Pancreas (tissue), 10 donors: ENCODE results near the gene RADIL. TPM values are rescaled to one million over a fixed set of nuclear protein-coding genes. Genes with fewer than 3 reads are reported as not detected.

Experiments
- ATAC-seq, 4 donors: fragments of 200-7000 bp; cut with Tn5 transposase; one replicate each; pipeline versions ENCODE4 v1.8.0 to v1.9.1; 2020; ENCODE audit warnings: mild to moderate bottlenecking in 4 of 4, moderate library complexity in 4 of 4
- DNase-seq, 6 donors: peaks; one replicate each; pipeline ENCODE4 v3.0.0-alpha.2; 2020
- FAIRE-seq: peaks from 2 replicates; lab custom pipeline; 2012; peaks lifted over from hg19 to GRCh38; lab: Jason Lieb, UNC
- H3K27ac ChIP-seq, 4 donors: fragments of 200-600 bp; sonication (generic); 1 replicate in 3 of 4; 2 replicates in 1 of 4; pipeline versions ENCODE4 v1.5.0 to v1.8.0; 2020
- H3K27me3 ChIP-seq, 4 donors: fragments of 200-600 bp; one replicate each; pipeline ENCODE4 v1.8.0; 2021
- H3K36me3 ChIP-seq, 3 donors: fragments of 200-600 bp; sonication (generic) in 1 of 3; one replicate each; pipeline versions ENCODE4 v1.5.0 to v1.8.0; 2020 to 2021
- H3K4me1 ChIP-seq, 3 donors: fragments of 200-600 bp; one replicate each; pipeline ENCODE4 v1.8.0; 2021
- H3K4me3 ChIP-seq, 4 donors: fragments of 200-600 bp; sonication (generic) in 2 of 4; one replicate each; pipeline versions ENCODE4 v1.5.0 to v1.8.0; 2020 to 2021
- H3K9me3 ChIP-seq, 4 donors: fragments of 200-600 bp; one replicate each; pipeline ENCODE4 v1.8.0; 2021
- WGBS, 2 donors: extraction: QIAGEN DNeasy Blood & Tissue Kit; methylation state at CpG; one replicate each; pipeline ENCODE4 v1.1.7; 2013; 5-methylcytosine and 5-hydroxymethylcytosine counted together
- intact Hi-C, 3 donors: fragments of 100-400 bp; cut with DNase I; formaldehyde crosslinking; loops; one replicate each; pipeline versions ENCODE4 v1.11.1 to v1.14.2; 2022
- polyA plus RNA-seq, 2 donors: library from polyadenylated mRNA; stranded (reverse); fragments of 200-250 nt; gene quantifications; one replicate each; pipeline ENCODE4 v1.2.3, GENCODE V29; 2013
- total RNA-seq, 6 donors: library from RNA; stranded (reverse); fragmentation: NEBNext Ultra II Directional in 4 of 6; extraction: Animal tissue kit (Norgen Biotek cat#: 25700) in 4 of 6; gene quantifications; one replicate each; pipeline versions ENCODE4 v1.2.1 to v1.2.4, GENCODE V29; 2021 to 2023
- TF ChIP-seq, protein P1 (sequence below), 4 donors: fragments of 200-600 bp; sonication (generic) in 3 of 4; IDR thresholded peaks; one replicate each; pipeline versions ENCODE4 v1.5.0 to v1.8.0; 2021; ENCODE audit warnings: antibody characterized with exemption in 4 of 4
- donor health status: healthy with polysubstance abuse.
- donor health status: DM: no; HTN: no; CAD: no; lungs with moderate emphysema.
- donor health status: DM: no; HTN: no; CAD: no.
- donor health status: control.
- donor health status: control.
- donor health status: Bipolar disorder and iron deficiency.
- donor health status: DM: yes; HTN: yes; CAD: no.
- donor health status: DM: no; HTN: no; CAD: no.
- donor health status: DM: no; HTN: no; CAD: no.
- donor health status: DM: yes; HTN: yes; CAD: no.

The RADIL gene
- total and polyA plus RNA-seq, 8 donors: 0.58 to 11.2 (median 3.5) TPM

- no peaks in the 10 kb centered on the region for H3K36me3 ChIP-seq
- FAIRE-seq (no peak), ATAC-seq (no peak), DNase-seq (no peak)
- H3K4me3 ChIP-seq: no peak overlapping the region
- intact Hi-C loops: loop anchor here in 1 of 3 donors (5.0 kb wide), 1 partner anchor 45 kb away; no protein-coding TSS in a partner anchor
- no peaks in the 10 kb centered on the region for H3K27me3 ChIP-seq
- H3K4me1 ChIP-seq: no peaks in the 10 kb centered on the region
- TF ChIP-seq, protein P1, sequence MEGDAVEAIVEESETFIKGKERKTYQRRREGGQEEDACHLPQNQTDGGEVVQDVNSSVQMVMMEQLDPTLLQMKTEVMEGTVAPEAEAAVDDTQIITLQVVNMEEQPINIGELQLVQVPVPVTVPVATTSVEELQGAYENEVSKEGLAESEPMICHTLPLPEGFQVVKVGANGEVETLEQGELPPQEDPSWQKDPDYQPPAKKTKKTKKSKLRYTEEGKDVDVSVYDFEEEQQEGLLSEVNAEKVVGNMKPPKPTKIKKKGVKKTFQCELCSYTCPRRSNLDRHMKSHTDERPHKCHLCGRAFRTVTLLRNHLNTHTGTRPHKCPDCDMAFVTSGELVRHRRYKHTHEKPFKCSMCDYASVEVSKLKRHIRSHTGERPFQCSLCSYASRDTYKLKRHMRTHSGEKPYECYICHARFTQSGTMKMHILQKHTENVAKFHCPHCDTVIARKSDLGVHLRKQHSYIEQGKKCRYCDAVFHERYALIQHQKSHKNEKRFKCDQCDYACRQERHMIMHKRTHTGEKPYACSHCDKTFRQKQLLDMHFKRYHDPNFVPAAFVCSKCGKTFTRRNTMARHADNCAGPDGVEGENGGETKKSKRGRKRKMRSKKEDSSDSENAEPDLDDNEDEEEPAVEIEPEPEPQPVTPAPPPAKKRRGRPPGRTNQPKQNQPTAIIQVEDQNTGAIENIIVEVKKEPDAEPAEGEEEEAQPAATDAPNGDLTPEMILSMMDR (IDR thresholded peaks at IDR 0.05): no peak
- H3K27ac ChIP-seq: no peak overlapping the region
- no peaks in the 10 kb centered on the region for H3K9me3 ChIP-seq
- 91 to 97% methylated on average over 16 of the region's 16 CpGs for WGBS, 2 donors
These were observed 50.8 kb downstream of the RADIL start for GRCh38 chr7:4832711-4833110.

- Histone ChIP-seq H3K36me3 (no peaks in the 10 kb centered on the region), H3K4me1 (no peaks in the 10 kb centered on the region), H3K4me3 (no peak overlapping the region), H3K27me3 (no peaks in the 10 kb centered on the region), H3K9me3 (no peaks in the 10 kb centered on the region), H3K27ac (no peak overlapping the region)
- intact Hi-C loops: loop anchor here in 1 of 3 donors (5.0 kb wide), 1 partner anchor 45 kb away; no protein-coding TSS in a partner anchor
- FAIRE-seq (no peak), DNase-seq (no peak), ATAC-seq (no peak)
- WGBS, 2 donors: 68% methylated on average over 17 of the region's 17 CpGs
- TF ChIP-seq, protein P1 (IDR thresholded peaks at IDR 0.05): no peak
These were observed 51.6 kb downstream of the RADIL start for GRCh38 chr7:4831723-4832495.

- H3K9me3 ChIP-seq: no peaks in the 10 kb centered on the region
- H3K4me1 ChIP-seq: no peaks in the 10 kb centered on the region
- TF ChIP-seq, protein P1 (IDR thresholded peaks at IDR 0.05): peak; percentile 44 to 86 (median 56)
- WGBS, 2 donors: 31 to 32% methylated on average over 14 of the region's 14 CpGs
- H3K27me3 ChIP-seq: no peaks in the 10 kb centered on the region
- no peaks in the 10 kb centered on the region for H3K36me3 ChIP-seq
- H3K4me3 ChIP-seq: no peak overlapping the region
- no peak for FAIRE-seq
- peak in 5 of 6 donors; percentile 66 to 76 (median 71) for DNase-seq
- ATAC-seq: peak; percentile 81 to 99 (median 92)
- no peak overlapping the region for H3K27ac ChIP-seq
- intact Hi-C loops: loop anchor here in 1 of 3 donors (5.0 kb wide), 1 partner anchor 47 kb away; no protein-coding TSS in a partner anchor
These were observed 53.3 kb downstream of the RADIL start for GRCh38 chr7:4830176-4830575.

- TF ChIP-seq, protein P1 (IDR thresholded peaks at IDR 0.05): no peak
- intact Hi-C loops: no loop called here
- Histone ChIP-seq H3K36me3 (no peaks in the 10 kb centered on the region), H3K27ac (no peak overlapping the region), H3K9me3 (no peaks in the 10 kb centered on the region), H3K4me1 (no peaks in the 10 kb centered on the region), H3K4me3 (no peak overlapping the region), H3K27me3 (no peaks in the 10 kb centered on the region)
- no peak for ATAC-seq
- no peak for DNase-seq
- WGBS, 2 donors: 71 to 91% methylated on average over 17 of the region's 17 CpGs
- FAIRE-seq: no peak
These were observed 54.7 kb downstream of the RADIL start for GRCh38 chr7:4828720-4829383.
